GM12872 (cell line): Measurements from ENCODE around the gene TMEM256.

Experiments used
- TF ChIP-seq, protein P1 (sequence below): IDR thresholded peaks from 3 replicates; pipeline ENCODE4 v1.5.1; 2011; ENCODE audit warnings: low read depth, mild to moderate bottlenecking, low read length, moderate library complexity; ENCODE audit not compliant: insufficient read depth

TMEM256 gene

GRCh38 chr17:7403977-7404736 is at the start of gene TMEM256:
Gene TMEM256 (minus strand): TSS chr17:7404097. CDS start chr17:7404084, 13 bp downstream.
- TF ChIP-seq, protein P1, sequence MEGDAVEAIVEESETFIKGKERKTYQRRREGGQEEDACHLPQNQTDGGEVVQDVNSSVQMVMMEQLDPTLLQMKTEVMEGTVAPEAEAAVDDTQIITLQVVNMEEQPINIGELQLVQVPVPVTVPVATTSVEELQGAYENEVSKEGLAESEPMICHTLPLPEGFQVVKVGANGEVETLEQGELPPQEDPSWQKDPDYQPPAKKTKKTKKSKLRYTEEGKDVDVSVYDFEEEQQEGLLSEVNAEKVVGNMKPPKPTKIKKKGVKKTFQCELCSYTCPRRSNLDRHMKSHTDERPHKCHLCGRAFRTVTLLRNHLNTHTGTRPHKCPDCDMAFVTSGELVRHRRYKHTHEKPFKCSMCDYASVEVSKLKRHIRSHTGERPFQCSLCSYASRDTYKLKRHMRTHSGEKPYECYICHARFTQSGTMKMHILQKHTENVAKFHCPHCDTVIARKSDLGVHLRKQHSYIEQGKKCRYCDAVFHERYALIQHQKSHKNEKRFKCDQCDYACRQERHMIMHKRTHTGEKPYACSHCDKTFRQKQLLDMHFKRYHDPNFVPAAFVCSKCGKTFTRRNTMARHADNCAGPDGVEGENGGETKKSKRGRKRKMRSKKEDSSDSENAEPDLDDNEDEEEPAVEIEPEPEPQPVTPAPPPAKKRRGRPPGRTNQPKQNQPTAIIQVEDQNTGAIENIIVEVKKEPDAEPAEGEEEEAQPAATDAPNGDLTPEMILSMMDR: no peak

GRCh38 chr17:7448461-7448860 is 44.6 kb upstream of the TMEM256 start:
- TF ChIP-seq, protein P1: no peak

- TF ChIP-seq, protein P1: no peak
Measured at GRCh38 chr17:7445619-7445968, 41.7 kb upstream of the TMEM256 start.

DNA sequence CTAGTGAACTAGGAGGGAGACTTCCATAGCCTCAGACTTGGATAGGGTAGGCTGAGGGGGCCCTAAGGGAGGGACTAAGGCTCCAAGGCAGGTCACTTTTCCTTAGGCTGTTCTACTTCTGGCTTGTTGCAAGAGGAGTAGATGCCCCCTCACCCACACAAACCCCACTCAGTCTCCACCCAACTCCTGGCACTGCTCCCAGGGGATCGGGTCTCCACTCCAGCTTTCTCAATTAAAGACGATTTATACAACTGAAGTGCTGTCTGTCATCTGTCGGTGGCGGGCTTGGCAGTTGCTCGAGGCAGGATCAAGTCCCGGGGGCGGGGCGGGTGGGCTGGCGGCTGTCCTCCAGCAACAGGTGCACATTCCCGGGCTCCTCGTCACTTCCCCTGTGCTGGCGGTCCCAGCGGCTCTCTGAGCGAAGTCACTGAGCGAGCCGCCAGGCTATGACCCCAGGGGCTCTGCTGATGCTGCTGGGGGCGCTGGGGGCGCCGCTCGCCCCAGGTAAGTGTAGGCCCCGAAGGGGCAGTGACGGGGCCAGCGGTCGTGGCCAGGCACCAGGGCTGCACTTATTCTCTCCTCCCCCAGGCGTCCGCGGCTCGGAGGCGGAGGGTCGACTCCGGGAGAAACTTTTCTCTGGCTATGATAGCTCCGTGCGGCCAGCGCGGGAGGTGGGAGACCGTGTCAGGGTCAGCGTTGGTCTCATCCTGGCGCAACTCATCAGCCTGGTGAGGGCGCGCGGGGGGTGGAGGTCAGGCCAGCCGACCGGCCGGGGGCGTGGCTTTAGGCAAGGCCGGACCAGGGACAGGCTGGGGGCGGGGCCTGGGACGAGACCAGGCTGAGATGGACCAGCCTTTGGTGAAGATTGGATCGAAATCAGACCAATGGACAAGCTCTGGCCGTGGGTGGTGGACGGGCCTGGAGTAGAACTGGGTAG is 41.1 kb upstream of the TMEM256 start, which contains the start of gene CHRNB1:
TSS of gene CHRNB1 (plus strand) at position 380 of the 937 bp plus-strand sequence. CDS start at position 447, 67 bp downstream.
- TF ChIP-seq, protein P1: no peak

DNA sequence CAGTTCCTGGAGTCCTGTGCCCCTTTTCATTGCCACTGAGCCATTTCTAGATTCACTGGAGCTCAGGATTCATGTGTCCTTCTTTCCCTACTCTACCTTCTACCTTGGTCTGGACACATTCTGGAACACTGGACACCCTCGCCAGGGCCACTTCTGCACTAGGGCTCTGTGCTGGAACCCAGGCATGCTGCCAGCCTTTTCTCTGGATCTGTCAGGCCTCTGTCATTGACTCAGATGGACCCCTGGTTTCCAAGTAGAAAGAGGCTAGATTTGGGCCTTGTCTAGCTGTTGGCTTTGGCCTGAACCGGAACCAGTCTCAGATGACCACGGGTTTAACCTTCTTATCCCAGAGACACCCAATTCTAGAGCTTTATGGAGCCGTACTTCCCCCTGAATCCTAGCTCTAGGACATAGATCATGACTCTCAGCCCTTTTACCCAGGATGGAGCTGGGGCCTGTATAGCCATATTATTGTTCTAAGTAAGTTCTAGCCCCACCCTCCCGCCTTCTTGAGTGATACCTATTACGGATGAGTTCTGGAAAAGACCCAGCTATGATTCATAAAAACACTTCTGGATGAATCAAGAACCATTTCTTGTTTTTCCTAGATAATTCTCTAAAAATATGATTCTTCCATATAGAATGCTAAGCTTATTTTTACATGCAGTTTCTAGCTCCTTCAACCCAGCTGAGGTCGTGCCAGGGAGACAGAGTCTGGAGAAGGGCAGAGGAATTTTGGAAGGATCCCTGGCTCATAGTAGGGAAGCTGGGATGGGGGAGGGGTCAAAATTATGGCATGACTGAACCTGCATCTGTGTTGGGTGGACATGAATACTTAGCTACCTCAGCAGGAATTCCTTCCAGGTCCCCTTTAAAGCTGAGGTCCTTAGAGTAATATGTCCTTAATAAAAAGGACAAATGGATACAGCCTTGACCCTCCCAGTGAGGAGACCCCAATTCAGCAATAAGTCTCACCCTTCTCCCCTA is 39.9 kb upstream of the TMEM256 start:
- TF ChIP-seq, protein P1: no peak

DNA sequence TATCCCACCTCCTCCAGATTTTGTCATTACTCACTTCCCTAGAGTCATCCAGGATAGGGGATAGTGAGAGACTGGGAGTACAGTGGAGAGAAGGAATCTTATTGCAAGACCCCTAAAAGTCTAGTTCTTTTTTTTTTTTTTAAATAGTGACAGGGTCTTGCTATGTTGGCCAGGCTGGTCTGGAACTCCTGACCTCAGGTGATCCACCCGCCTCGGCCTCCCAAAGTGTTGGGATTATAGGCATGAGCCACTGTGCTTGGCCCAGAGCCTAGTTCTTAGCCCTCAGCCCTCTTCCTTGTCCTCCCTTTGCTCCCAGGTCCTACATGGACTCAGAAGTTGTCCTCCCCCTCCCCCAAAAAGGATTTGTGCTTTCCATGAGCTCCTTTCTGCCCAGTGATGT is 38.2 kb upstream of the TMEM256 start:
- TF ChIP-seq, protein P1: no peak
